NCI-H1105 (cell line): ENCODE results near the gene TFF1.

ENCODE experiments used
- DNase-seq: peaks from one replicate; lab custom pipeline; 2025; lab: John Stamatoyannopoulos, UW

The TFF1 gene

DNA sequence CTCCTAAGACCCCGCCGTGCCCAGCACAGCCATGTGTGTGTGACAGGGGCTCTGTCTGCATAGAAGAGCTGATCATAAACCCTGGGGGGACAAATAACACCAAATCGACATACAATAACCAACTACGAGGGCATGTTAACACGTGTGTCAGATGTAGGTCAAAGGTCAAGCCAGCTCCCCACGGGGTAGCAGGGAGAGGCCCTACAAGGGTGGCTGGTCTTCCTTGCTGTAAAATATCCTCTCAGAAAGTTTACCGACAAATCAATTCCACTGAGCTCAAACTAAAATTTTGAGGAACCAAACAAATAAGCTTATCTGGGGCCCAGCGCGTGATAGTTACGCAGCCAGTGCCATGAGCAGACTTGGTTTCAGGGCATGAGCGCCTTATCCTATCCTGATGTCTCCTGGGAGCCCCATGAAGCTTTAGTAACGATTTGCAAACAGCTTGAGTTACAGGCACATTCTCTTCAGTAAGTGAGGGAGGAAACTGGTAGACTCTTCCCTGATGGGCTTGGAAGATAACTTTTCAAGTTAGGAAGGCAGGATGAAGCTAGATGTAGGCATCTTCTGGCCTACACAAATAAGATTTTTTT is 32.2 kb upstream of the TFF1 start:
- DNase-seq = no peak

DNA sequence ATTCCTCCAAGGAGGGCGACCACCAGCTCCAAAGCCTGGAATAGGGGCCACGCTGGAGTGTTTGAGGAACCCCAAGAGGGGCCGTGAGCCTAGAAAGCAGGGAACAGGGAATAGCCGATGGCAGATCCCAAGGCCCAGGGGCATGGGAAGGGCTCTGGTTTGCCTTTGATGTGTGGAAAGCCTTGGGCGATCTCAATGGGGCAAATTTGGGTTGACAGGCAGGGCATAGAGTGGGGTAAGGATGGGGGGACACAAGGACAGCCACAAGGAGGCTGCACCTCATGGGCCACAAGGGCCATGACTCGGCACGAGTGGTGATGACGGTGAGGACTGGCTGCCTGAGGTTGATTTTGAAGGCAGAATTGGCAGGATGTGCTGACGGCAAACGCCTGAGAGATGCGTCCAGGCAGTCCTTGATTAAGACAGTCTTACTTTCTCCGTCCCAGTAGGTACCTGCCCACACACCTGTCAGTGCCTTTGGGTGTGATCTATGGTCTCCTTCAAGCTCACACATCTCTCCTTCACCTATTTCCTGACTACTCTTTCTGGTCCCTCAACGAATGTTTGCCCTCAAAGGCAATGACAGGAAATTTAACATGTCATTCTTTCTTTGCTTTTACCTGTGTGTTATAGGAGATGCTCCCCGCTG is 31.5 kb upstream of the TFF1 start:
- DNase-seq = no peak

GRCh38 chr21:42396799-42397745 is 30.7 kb upstream of the TFF1 start:
- DNase-seq = no peak

DNA sequence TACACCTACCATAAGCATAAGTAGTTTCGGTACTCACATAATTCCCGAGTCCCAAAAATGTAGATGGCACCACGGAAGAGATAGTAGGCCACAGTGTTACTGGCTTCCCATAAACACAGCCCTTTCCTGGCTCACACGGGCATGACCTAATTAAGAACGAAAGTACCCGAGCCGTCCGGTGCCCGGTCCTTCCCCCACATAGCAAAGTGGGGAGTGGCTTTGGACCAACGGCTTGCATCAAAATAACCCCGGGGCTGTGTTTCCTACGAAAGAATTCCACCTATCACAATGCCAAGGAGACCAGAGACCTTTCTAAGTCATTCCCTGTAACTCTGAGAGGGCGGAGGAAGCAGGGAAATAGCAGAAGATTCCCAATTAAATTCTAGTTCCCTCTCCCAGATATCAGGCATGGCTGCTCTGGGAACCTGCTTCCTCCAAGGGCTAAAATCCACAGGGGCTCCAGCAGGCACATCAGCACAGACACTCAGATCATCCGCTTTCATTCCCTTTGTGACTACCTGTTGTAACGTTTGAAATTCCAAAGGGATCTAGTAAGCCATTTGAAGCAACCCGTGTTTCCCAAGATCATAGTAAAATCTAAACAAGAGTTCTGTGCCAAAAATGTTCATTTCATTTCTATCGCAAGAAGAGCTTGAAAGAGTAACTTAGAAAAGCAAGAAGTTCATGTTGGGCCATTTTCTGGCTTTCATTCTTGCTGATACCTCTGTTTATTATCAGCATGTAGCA is 29.7 kb upstream of the TFF1 start, which contains the start of gene TMPRSS3:
TSS of gene TMPRSS3 (minus strand) at position 148 of the 747 bp plus-strand sequence. CDS start 635 bp downstream, outside the sequence.
- DNase-seq = no peak

GRCh38 chr21:42395302-42395701 is 29.0 kb upstream of the TFF1 start:
- no peak for DNase-seq

- no peak for DNase-seq
Measured at GRCh38 chr21:42393443-42393950, 27.2 kb upstream of the TFF1 start.

DNA sequence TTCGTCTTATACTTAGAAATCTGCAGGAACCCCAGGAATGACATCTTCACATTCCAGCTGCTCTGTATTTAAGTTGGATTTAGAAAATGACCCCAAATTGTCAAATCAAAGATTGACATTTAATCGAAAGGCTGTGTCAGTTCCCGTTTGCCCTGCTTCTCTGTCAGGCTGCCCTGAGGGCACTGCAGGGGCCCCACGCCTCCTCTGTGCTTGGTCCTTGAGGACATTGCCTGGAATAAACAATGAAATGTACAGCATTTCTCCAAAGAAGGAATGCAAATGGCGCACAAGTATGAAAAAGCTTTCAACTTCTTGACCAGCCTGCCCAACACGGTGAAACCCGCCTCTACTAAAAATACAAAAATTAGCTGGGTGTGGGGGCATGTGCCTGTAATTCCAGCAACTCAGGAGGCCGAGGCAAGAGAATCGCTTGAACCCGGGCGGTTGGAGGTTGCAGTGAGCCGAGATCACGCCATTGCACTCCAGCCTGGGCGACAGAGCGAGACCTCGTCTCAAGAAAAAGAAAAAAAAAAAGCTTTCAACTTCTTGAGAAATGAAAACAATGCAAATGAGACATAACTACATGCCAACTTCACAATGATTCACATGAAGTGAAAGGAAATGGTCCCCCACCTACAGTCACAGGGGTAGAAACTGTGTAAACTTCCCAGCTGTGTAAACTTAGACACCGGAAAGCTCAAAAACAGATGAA is 26.6 kb upstream of the TFF1 start:
- DNase-seq = no peak

DNA sequence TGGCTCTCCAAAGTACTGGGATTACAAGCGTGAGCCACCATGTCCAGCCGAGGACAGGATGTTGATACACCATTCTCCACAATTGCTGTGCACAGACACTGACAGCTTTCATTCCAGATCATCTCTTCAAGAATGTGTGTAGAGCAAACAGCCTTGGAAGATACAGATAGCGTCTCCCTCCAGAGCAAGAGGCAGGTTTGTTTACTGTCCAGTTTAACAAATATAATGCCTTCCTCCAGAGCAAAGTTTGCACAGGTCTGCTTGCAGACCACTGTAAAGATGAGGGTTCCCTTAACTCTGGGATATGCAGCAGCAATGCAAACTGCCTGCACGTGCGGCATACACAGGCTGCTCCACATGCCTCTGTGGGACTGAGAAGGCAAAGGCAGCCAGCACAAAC is 25.0 kb upstream of the TFF1 start:
- DNase-seq = no peak

DNA sequence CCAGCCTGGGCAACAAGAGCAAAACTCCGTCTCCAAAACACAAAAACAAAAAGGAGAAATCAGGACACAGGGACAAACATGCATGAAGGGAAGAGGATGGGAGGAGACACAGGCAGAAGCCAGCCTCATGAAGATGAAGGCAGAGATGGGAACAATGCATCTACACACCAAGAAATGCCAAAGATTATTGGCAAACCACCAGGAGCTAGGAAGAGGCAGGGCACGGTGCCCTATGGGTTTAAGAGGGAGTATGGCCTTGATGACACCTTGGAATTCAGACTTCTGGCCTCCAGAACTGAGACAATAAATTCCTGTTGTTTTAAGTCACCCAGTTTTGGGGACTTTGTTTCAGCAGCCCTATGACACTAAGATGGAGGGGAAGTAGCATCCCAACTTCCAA is 24.4 kb upstream of the TFF1 start:
- DNase-seq = no peak

GRCh38 chr21:42390193-42390592 is 23.9 kb upstream of the TFF1 start:
- DNase-seq = no peak

DNA sequence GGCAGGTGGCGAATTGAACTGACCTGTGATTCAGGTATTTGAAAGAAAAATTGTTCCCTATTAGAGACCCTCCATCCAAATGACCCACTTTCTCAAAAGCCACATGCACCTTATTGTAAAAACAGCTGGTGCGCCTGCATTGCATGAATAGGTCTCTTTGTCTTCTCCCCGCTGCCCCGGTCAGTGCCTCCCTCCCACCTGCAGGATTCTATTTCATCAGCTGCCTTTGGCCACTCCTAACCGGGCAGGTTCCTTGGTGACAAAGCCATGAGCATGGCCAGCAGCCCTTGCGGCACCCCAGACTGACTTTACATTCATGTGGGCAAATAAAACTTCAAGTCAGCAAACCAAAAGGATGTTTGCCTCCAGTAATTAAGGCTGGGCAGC is 23.1 kb upstream of the TFF1 start:
- no peak for DNase-seq

DNA sequence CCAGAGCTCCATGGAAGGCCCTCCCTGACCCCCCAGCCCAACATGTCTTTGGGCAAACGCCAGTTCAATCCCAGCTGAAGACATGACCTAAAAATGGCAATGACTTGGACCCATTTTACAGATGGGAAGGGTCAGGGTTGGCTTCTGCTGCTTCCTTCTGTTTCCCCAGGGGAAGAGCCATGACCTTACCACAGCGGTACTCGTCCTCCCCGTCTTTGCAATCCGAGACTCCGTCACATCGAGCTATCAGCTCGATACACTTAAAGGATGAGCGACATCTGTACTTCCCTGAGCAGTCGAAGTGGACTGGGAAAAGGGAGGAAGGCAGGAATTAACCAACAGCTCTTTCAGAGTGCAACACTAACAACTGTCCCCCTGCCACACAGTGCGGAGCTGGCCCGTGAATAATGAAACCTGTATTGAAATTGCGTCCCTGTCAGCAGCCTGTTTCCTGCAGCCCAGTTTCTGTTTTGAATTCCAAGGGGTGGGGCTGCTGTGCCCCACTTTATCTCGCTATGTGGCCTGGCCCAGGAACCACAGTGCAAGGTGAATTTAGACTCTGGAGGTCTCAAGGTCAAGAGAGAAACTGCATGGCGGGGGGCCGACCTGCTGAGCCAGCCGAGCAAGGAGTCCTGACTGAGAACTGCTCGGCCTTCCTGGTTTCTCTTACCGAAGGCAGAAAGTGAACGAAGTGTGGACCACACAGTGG is 22.6 kb upstream of the TFF1 start:
- DNase-seq = no peak

- no peak for DNase-seq
Measured at GRCh38 chr21:42387843-42388340, 21.6 kb upstream of the TFF1 start.

DNA sequence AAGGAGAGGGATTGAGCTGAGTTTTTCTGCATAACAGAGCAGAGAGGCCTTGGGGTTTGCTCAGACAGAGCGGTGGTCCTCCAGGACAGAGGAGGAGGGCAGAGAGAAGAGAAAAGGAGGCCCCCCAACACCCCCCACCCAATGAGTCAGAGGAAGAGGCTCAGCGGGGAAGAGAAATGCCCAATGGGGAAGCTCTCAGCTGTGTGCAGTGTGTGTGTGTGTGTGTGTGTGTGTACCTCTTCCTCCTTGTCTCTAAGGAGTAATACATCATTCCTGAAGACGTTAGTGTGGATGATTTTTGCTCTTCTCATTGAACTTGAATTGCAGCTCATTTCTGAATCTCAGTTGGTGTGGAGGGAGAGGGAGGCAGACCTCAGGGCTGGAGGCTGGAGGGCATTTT is 20.8 kb upstream of the TFF1 start:
- no peak for DNase-seq

GRCh38 chr21:42386034-42386591 is 19.8 kb upstream of the TFF1 start:
- DNase-seq = no peak

- DNase-seq = no peak
Measured at GRCh38 chr21:42385619-42386018, 19.3 kb upstream of the TFF1 start.

GRCh38 chr21:42384989-42385388 is 18.7 kb upstream of the TFF1 start:
- DNase-seq = no peak

DNA sequence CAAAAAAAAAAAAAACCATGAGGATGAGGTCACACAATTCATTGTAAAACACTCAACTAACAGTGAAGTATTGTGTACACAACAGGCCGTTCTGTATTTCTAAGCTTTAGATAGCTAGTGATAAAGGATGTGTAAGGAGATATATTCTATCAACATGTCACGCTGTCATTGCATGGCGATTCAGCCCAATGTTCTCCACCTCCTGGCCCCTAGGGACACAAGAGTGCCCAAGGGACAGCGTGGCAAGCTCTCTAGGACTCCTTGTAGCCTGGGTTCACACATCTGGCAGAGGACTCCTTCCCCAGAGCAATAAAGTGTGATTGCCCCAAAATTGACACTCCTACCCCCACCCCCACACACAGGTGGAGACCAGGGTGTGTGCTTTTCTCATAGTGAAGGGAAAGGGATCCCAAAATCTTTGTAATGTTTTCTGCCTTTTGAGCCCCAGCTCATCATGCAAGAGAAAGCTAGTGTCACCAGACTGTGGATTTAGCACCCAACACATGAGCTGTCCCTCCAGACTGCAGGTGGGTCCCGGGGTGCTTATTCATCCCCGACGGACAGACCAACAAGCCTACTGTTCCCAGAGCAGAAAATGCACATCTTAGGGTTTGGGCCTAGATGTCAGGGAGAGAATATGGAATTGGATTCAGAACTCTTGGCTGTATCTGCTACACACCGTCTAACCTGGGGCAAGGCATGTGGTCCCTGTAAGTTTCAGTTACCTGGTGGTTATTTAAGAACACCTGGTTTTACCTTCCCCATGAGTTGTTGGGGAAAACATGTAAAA is 18.0 kb upstream of the TFF1 start:
- DNase-seq = no peak

DNA sequence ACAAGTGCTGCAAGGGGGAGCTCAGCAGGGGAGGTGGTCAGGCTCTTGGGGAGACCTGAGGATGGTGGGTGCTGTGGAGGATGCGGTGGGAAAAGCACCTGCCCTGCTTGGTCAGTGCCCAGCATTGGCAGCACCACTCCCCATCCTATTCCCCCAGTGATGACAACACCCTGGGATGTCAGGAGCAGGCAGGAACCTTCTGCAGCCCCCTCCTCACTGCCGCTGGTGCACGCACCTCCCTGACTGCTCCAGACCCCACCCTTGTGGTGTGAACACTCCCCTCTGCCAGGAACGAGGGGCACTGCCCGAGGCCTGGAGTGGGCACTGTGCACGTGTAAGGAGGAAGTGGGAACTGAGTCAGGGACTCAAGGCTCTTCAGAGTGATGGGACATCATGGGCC is 17.0 kb upstream of the TFF1 start:
- no peak for DNase-seq
